HG02763 (cell line): ENCODE data around the gene FIBCD1.
"Not testable (repeated sequence)": the region's sequence is repeated elsewhere in the genome, so short reads cannot be mapped to it uniquely, and the experiment has no call there.

Experiments
- ATAC-seq: cut with Tn5 transposase; IDR thresholded peaks from one replicate; pipeline ENCODE4 v1.9.1; 2021; ENCODE audit warnings: mild to moderate bottlenecking, moderate library complexity; ENCODE audit not compliant: unreplicated experiment

FIBCD1 gene

GRCh38 chr9:130955947-130956621 is 17.0 kb upstream of the FIBCD1 start:
- no peak for ATAC-seq

- ATAC-seq, result not testable (repeated sequence)
Observed at GRCh38 chr9:130954925-130955324, 15.9 kb upstream of the FIBCD1 start.

DNA sequence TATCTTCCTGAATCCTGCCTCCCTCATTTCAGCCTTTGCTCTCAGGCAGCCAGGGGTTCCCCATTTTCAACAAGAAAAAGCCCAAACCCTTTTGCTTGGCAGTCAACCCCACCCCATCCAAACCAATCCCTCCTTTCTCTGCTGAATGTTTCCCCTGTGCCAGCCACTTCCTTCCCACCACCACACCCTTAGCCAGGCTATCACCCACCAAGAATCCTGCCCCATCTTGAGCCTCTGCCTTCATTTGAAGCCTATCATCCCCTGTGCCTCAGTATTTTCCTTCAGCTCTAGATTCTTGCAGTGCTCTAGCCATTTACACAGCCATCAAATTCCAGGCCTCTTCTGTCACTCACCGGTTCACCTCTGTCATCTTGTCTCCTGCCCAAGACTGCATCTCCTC is 15.3 kb upstream of the FIBCD1 start:
- ATAC-seq, result no peak

DNA sequence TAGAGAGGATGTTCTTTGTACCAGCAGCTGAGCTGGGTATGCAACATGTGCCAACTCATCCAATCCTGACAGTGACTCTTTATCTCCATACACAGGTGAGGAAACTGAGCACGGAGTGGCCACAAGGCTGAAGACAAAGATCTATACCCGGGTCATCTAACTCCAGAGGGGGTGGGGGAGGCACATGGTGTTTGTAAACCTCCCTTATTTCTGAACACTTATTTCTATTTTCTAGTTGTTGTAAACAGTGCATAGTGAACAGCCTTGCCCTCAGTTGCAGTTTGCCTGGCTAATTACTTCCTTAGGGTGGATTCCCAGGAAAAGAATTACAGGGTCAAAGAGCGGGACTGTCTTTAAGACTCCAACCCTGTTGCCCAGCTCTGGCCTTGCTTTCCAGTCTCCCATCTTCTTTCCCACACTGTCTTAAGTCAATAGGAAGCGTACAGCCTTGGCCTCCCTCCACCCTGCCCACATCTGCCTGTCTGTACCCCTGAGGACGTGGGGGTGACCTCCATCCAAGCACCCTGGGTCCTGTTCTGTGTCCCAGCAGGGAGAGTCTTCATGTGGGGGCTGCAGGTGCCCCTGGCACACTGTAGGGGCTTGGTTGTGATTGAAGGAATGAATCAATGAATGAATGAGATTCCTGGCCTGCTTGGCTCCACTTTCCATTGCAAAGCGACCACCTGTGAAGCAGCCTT is 13.2 kb upstream of the FIBCD1 start:
- ATAC-seq, result no peak

- no peak for ATAC-seq
Observed at GRCh38 chr9:130950039-130950311, 10.9 kb upstream of the FIBCD1 start.

DNA sequence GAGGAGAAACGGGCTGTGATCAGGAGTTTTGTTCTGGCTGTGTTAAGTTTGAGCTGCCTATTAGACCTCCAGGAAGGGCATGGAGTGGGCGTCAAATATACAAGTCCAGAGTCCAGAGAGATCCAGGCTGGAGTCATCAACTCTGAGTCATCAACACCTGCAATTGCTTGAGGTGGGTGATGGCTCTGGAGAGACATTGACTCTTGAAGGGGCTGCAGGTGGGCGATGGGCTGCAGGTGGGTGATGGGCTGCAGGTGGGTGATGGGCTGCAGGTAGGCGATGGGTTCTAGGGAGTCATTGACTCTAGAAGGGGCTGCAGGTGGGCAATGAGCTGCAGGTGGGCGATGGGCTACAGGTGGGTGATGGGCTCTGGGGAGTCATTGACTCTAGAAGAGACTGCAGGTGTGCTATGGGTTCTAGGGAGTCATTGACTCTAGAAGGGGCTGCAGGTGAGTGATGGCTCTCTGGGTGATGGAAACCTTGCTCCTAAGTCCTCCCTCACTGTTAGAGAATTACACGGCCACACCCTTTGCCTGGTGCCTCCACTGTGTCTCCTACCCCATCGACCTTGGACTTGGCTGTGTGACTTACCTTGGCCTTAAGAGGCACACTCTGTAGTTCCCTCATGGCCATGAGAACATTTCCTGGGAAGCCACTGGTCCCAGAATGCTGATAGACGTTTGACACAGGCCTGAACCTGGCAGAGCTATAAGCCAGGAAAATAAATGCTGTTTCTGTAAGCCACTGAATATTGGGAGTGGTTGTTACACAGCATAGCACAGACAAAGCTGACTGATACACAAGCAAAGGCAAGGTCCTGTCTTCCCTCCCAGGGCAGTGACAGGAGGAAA is 10.4 kb upstream of the FIBCD1 start:
- no peak for ATAC-seq

- no peak for ATAC-seq
Observed at GRCh38 chr9:130948266-130948665, 9.2 kb upstream of the FIBCD1 start.

DNA sequence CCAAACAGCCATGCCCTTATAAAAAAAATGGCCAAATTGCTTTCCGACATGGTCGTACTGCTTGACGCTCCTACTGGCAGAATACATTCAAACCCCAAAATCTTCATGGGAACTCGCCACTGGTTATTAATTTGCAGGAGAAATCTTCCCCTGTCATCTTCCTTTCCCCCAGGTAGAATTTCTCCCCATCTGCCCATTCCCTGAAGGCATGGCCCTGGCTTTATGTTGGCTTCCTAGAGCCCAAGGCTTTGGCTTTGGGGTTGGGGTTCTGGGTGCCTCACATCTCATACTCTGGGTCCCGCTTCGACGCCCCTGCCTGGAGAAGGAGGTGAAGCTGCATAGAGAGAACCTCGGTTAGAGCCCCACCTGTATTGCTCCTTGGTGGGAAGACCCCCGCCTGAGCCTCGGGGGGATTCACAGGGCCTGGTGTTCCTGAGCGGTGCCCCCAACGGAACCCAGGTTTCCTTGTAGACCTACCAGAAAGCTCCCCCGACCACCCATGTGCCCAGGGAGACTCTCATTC is 8.6 kb upstream of the FIBCD1 start:
- ATAC-seq, result no peak

GRCh38 chr9:130946766-130947617 is 7.9 kb upstream of the FIBCD1 start:
- no peak for ATAC-seq

DNA sequence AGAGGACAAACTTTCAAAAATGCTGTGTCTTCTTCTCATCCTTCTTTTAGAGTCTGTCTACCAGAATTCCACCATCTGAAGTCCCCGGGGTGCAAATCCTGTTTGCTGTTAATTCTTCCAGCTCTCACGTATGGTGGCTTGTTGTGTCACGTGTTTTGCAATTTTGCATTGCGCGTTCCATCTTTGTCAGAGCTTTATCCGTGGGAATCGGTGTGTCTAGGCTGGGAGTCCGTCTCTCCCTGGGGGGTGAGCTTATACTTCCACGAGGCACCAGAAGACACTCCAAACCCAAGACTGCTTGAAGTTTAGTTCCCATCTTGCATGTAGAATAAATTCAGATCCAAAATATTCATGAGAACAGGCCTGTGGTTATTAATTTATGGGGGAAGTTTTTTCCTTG is 6.1 kb upstream of the FIBCD1 start:
- ATAC-seq, result no peak

DNA sequence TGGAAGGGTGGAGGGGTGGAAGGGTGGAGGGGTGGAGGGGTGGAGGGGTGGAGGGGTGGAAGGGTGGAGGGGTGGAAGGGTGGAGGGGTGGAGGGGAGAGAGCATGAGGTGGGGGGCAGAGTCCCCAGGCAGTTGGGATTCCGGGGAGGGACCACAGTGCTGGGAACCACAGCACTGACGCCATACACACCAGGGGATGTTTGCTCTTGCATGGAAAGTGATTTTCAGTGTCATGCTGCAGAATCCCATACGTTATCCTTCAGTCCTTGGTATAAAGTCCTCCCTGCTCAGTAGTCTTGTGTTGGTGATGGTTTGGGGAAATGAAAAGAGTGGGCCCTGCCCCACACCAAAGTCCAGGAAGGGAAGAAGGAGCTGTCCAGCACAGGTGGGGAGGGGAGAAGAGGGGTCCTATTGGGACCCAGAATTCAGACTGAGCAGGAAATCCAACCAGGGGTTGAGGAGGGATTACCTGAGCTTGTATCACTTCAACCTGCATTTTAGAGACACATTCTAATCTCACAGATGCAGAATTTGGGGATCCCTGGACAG is 5.5 kb upstream of the FIBCD1 start:
- ATAC-seq, result no peak

- no peak for ATAC-seq
Observed at GRCh38 chr9:130943777-130944176, 4.7 kb upstream of the FIBCD1 start.

- ATAC-seq, result no peak
Observed at GRCh38 chr9:130943221-130943620, 4.2 kb upstream of the FIBCD1 start.

DNA sequence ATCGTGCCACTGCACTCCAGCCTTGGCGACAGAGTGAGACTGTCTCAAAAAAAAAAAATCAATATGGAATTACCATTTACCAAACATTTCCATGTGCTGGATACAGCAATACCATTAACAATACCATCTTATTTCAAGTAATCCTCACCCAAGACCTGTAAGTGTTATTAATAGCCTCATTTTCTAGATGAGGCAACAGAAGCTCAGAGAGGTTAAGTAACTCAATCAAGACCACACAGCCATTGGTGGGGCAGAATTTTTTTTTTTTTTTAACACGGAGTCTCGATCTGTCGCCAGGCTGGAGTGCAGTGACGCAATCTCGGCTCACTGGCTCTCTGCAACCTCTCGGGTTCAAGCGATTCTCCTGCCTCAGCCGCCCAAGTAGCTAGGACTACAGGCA is 3.6 kb upstream of the FIBCD1 start:
- no peak for ATAC-seq

- ATAC-seq, result no peak
Observed at GRCh38 chr9:130942084-130942483, 3.0 kb upstream of the FIBCD1 start.

DNA sequence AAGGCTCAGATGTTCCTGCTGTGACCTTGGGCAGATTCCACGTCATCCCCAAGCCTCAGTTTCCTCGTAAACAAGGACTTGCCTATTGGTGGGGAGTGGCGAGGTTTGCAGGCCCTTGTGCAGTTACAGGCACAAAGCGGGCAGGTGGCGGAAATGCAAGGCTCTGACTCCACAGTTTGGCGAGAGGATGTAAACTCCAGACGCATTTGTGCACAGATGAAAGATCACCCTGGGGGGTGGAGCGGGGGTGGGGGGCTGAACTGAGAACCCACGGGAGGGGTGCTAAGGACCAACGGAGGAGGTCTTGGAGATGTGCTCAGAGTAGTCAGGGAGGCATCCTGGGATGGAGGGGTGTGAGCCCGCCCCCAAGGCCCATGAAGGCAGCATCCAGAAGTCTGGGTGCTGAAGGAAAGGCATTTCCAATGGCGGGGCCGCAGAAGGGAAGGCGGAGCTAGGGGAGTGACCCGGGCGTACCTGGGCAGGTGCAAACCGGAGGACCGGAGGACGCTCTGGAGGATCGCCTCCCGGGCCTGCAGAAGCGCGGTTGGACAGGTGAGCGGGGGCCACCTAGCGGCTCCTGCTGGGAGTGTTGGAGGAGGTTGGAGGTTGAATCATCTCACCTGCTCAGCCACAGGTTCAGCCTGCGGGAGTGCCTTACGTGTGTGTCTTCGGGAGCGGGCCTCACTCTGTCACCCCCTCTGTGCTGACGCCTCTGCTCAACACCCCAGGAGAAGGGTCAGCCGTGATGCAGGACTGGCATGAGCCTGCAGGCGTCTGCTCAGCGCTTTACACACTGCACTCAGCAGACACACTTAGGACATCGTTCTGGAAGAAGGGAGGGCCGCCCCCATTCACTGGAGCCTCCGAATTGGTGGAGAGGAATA is 1.9 kb upstream of the FIBCD1 start:
- ATAC-seq, result no peak

DNA sequence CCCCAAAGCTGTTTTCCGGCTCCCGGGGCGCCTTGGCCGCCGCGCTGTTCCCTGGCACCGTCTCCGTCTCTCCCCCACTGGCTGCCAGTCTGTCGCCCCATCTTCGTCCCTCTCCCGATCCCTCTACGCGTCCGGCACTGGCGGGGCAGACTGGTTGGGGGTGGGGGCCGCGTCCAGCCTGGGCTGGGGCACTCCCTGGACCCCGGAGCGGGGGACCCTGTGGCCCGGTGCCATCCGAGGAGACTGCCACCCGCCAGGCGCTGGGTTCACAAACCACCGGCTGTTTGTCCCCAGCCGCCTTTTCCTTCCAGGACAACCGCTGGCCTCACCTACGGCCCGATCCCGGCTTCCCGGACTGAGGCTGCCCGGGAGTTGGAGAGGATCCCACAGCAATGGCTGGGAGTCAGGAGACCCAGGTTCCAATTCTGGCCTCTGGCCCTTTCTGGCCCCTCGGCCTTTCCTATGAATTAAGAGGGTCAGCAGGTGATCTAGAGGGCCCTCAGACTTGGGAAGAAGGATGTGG is 1.0 kb upstream of the FIBCD1 start:
- no peak for ATAC-seq

- no peak for ATAC-seq
Observed at GRCh38 chr9:130939405-130940026, 469 bp upstream of the FIBCD1 start.

- ATAC-seq, result no peak
Observed at GRCh38 chr9:130938184-130938651, 829 bp downstream of the FIBCD1 start.
